Caco-2 (cell line): ENCODE measurements around the gene P2RY6. TPM values are rescaled to one million over a fixed set of nuclear protein-coding genes. Genes with fewer than 3 reads are reported as not detected.
A peak's percentile ranks its signal among the peaks of the same experiment; 100 is the strongest.

Experiments
- BruUV-seq: library from RNA; stranded (reverse); fragments of 400-500 nt; replicated peaks from 2 replicates; lab custom pipeline; 2021; lab: Mats Ljungman, UMichigan
- CTCF ChIA-PET: fragments of 300-600 bp; sonication (Branson Sonifier 250); formaldehyde crosslinking; loops from one replicate; lab custom pipeline; 2022; ENCODE audit warnings: antibody characterized with exemption; lab: Charles Lee
- POLR2A ChIA-PET: fragments of 300-600 bp; sonication (Branson Sonifier 250); formaldehyde crosslinking; loops from one replicate; lab custom pipeline; 2022; ENCODE audit warnings: antibody characterized with exemption; lab: Charles Lee
- DNase-seq, 2 experiments: peaks; one replicate each; pipeline versions ENCODE4 v3.0.0 to v3.0.0-alpha.2; 2020 to 2022
- H3K27me3 ChIP-seq: replicated peaks from 2 replicates; pipeline ENCODE4 v1.6.0; 2011; ENCODE audit warnings: low read length; ENCODE audit not compliant: control insufficient read depth, insufficient read depth
- H3K36me3 ChIP-seq: 2 replicates; pipeline ENCODE4 v1.5.1; 2011; ENCODE audit warnings: low read length; ENCODE audit not compliant: control insufficient read depth, insufficient read depth
- H3K4me1 ChIP-seq: fragments of 250-450 bp; sonication (Bioruptor Pico); 2 replicates; pipeline ENCODE4 v1.5.1; 2020; ENCODE audit warnings: mild to moderate bottlenecking
- H3K4me3 ChIP-seq: 2 replicates; pipeline ENCODE4 v1.5.1; 2011; ENCODE audit warnings: low read depth, mild to moderate bottlenecking, control low read depth, low read length
- H3K9me3 ChIP-seq: fragments of 250-450 bp; sonication (Bioruptor Pico); 2 replicates; pipeline ENCODE4 v1.5.1; 2020; ENCODE audit warnings: mild to moderate bottlenecking, moderate library complexity
- H3K27ac Mint-ChIP-seq: one replicate; pipeline ENCODE4 v1.8.0; 2022; ENCODE audit warnings: mixed read lengths; ENCODE audit not compliant: unreplicated experiment
- H3K27me3 Mint-ChIP-seq: one replicate; pipeline ENCODE4 v1.8.0; 2022; ENCODE audit warnings: mixed read lengths; ENCODE audit not compliant: insufficient read depth, unreplicated experiment
- H3K36me3 Mint-ChIP-seq: one replicate; pipeline ENCODE4 v1.8.0; 2022; ENCODE audit warnings: mild to moderate bottlenecking, mixed read lengths; ENCODE audit not compliant: insufficient read depth, unreplicated experiment
- H3K4me1 Mint-ChIP-seq: one replicate; pipeline ENCODE4 v1.8.0; 2022; ENCODE audit warnings: low read depth, mixed read lengths; ENCODE audit not compliant: unreplicated experiment
- H3K4me3 Mint-ChIP-seq: one replicate; pipeline ENCODE4 v1.8.0; 2022; ENCODE audit warnings: mild to moderate bottlenecking, moderate library complexity, mixed read lengths; ENCODE audit not compliant: unreplicated experiment
- H3K9me3 Mint-ChIP-seq: one replicate; pipeline ENCODE4 v1.8.0; 2022; ENCODE audit warnings: mixed read lengths; ENCODE audit not compliant: unreplicated experiment
- CTCF ChIP-seq, 2 experiments: fragments of 200-600 bp in 1 of 2; IDR thresholded peaks; 1 replicate in 1 of 2; 2 replicates in 1 of 2; pipeline versions ENCODE4 v1.5.1 to v1.8.0; 2011 to 2022; ENCODE audit warnings: antibody characterized with exemption in 1 of 2, control low read depth in 1 of 2, inconsistent platforms in 1 of 2, low read depth in 1 of 2, low read length in 1 of 2, mild to moderate bottlenecking in 1 of 2, moderate library complexity in 1 of 2; ENCODE audit not compliant: insufficient read depth in 1 of 2, severe bottlenecking in 1 of 2, unreplicated experiment in 1 of 2
- intact Hi-C: fragments of 100-400 bp; cut with micrococcal nuclease; formaldehyde crosslinking; loops from one replicate; pipeline ENCODE4 v1.10.0; 2022; ENCODE audit not compliant: unreplicated experiment
- total RNA-seq: library from RNA; stranded (reverse); gene quantifications from 2 replicates; pipeline ENCODE4 v1.2.3, GENCODE V29; 2022

P2RY6 gene
- total RNA-seq, 1 experiment from 2014 or later, result 55.7 TPM

GRCh38 chr11:73327812-73328364, 55.8 kb downstream of the P2RY6 start:
- H3K36me3 Mint-ChIP-seq, result peaks cover 55% of the 10 kb centered on the region
- H3K4me3 Mint-ChIP-seq, result no peak overlapping the region
- H3K9me3 Mint-ChIP-seq, result no peaks in the 10 kb centered on the region
- no peaks in the 10 kb centered on the region for H3K27me3 Mint-ChIP-seq
- POLR2A ChIA-PET, result interaction anchor here (0.8 to 1.3 kb wide), 3 partner anchors 13 to 21 kb away, joined by 4 to 8 read pairs (median 5); no protein-coding TSS in a partner anchor
- H3K9me3 ChIP-seq, result no peaks in the 10 kb centered on the region
- H3K36me3 ChIP-seq, result peaks cover 5% of the 10 kb centered on the region; the same call in 1 of the 2 replicates
- H3K27ac Mint-ChIP-seq, result peak overlapping the region; percentile 48
- intact Hi-C loops, result no loop called here
- peaks cover 42% of the 10 kb centered on the region for H3K4me1 ChIP-seq
- no peaks in the 10 kb centered on the region for H3K27me3 ChIP-seq
- no peak overlapping the region for H3K4me3 ChIP-seq
- DNase-seq, result no peak
- CTCF ChIA-PET, result interaction anchor here (0.5 to 3.5 kb wide), 7 partner anchors 7 to 159 kb away, joined by 4 to 19 read pairs (median 8); no protein-coding TSS in a partner anchor
- no peak for TF ChIP-seq CTCF (IDR thresholded peaks at IDR 0.05; ENCODE audit: insufficient read depth in 1 of 2, low read depth in 1 of 2, low read length in 1 of 2, severe bottlenecking in 1 of 2, unreplicated experiment in 1 of 2)
- peaks cover 60% of the 10 kb centered on the region for H3K4me1 Mint-ChIP-seq
- BruUV-seq, result no TSS peak

- H3K27me3 ChIP-seq, result no peaks in the 10 kb centered on the region
- peak overlapping the region; percentile 88 for H3K27ac Mint-ChIP-seq
- H3K36me3 ChIP-seq, result no peaks in the 10 kb centered on the region
- no peaks in the 10 kb centered on the region for H3K27me3 Mint-ChIP-seq
- no peak overlapping the region for H3K4me3 ChIP-seq
- no peaks in the 10 kb centered on the region for H3K9me3 ChIP-seq
- peak overlapping the region; percentile 61 for H3K4me3 Mint-ChIP-seq
- CTCF ChIA-PET, result interaction anchor here (0.6 to 3.2 kb wide), 13 partner anchors 14 to 559 kb away, joined by 3 to 46 read pairs (median 3); no protein-coding TSS in a partner anchor
- intact Hi-C loops, result loop anchor here (1.0 kb wide), 1 partner anchor 23 kb away; no protein-coding TSS in a partner anchor
- H3K36me3 Mint-ChIP-seq, result peaks cover 42% of the 10 kb centered on the region
- no TSS peak for BruUV-seq
- peaks cover 60% of the 10 kb centered on the region for H3K4me1 Mint-ChIP-seq
- H3K4me1 ChIP-seq, result peaks cover 59% of the 10 kb centered on the region
- H3K9me3 Mint-ChIP-seq, result no peaks in the 10 kb centered on the region
- POLR2A ChIA-PET, result interaction anchor here (1.4 to 2.3 kb wide), 3 partner anchors 16 to 23 kb away, joined by 8 to 36 read pairs (median 16); no protein-coding TSS in a partner anchor
- TF ChIP-seq CTCF (IDR thresholded peaks at IDR 0.05; ENCODE audit: insufficient read depth in 1 of 2, low read depth in 1 of 2, low read length in 1 of 2, severe bottlenecking in 1 of 2, unreplicated experiment in 1 of 2), result peak; percentile 55 to 62
- DNase-seq, result peak; percentile 76 to 77
Measured at GRCh38 chr11:73330569-73331093, 58.5 kb downstream of the P2RY6 start.

GRCh38 chr11:73331138-73331916, 59.2 kb downstream of the P2RY6 start:
- peaks cover 62% of the 10 kb centered on the region for H3K4me1 ChIP-seq
- ChIA-PET CTCF (interaction anchor here (0.6 to 3.2 kb wide), 13 partner anchors 13 to 62 kb away, joined by 3 to 46 read pairs (median 4); no protein-coding TSS in a partner anchor), POLR2A (interaction anchor here (1.4 to 2.3 kb wide), 3 partner anchors 17 to 24 kb away, joined by 8 to 36 read pairs (median 16); no protein-coding TSS in a partner anchor)
- H3K9me3 ChIP-seq, result no peaks in the 10 kb centered on the region
- DNase-seq, result peak; percentile 97
- Mint-ChIP-seq H3K4me1 (peaks cover 59% of the 10 kb centered on the region), H3K9me3 (no peaks in the 10 kb centered on the region), H3K4me3 (peak overlapping the region; percentile 61), H3K27ac (peak overlapping the region; percentile 88), H3K27me3 (no peaks in the 10 kb centered on the region), H3K36me3 (peaks cover 37% of the 10 kb centered on the region)
- no peak for TF ChIP-seq CTCF (IDR thresholded peaks at IDR 0.05; ENCODE audit: insufficient read depth in 1 of 2, low read depth in 1 of 2, low read length in 1 of 2, severe bottlenecking in 1 of 2, unreplicated experiment in 1 of 2)
- no peak overlapping the region for H3K4me3 ChIP-seq
- BruUV-seq, result no TSS peak
- intact Hi-C loops, result loop anchor here (1.0 kb wide), 1 partner anchor 24 kb away; no protein-coding TSS in a partner anchor
- no peaks in the 10 kb centered on the region for H3K27me3 ChIP-seq
- H3K36me3 ChIP-seq, result peaks cover 2% of the 10 kb centered on the region
